ENCODE results near the gene ORAI3.

Gene ORAI3

DNA sequence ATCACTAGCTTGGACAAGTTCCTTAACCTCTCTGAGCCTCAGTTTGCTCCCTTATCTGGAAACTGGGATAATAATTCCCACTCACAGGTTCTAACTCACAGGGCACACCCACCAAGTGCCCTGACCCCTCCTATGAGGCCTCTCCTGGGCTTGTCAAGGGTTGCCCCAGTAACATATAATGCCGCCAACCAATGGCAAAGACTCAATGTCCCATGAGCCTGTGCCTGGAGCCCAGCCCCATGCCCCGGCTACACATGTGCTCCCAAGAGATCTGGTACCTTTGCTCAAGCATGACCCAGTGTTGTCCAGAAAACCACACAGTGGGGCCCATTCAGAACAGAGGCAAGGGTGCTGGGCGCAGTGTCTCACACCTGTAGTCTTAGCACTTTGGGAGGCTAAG, 34.0 kb upstream of the ORAI3 start:
- Histone ChIP-seq H3K27me3 (ENCODE audit: insufficient read depth, low read length) (no peaks in the 10 kb centered on the region), H3K9me3 (ENCODE audit: low read length) (no peaks in the 10 kb centered on the region), H3K4me3 (ENCODE audit: low read length) (no peak overlapping the region), H2AFZ (ENCODE audit: low read depth, low read length) (no peak overlapping the region), H3K36me3 (ENCODE audit: insufficient read depth, low read length) (no peaks in the 10 kb centered on the region), H3K4me1 (ENCODE audit: insufficient read depth, low read length) (no peaks in the 10 kb centered on the region)

DNA sequence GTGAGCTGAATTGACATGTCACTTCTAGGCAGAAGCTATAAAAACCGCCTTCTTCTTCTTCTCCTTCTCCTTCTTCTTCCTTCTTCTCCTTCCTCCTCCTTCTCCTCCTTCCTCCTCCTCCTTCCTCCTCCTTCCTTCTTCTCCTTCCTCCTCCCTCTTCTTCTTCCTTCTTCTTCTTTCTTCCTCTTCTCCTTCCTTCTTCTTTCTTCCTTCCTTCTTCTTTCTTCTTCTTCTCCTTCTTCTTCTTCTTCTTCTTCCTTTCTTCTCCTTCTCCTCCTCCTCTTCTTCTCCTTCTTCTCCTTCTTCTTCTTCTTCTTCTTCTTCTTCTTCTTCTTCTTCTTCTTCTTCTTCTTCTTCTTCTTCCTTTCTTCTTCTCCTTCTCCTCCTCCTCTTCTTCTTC, 30.3 kb upstream of the ORAI3 start:
- Histone ChIP-seq H2AFZ (ENCODE audit: low read depth, low read length) (no peak overlapping the region), H3K4me3 (ENCODE audit: low read length) (no peak overlapping the region), H3K9me3 (ENCODE audit: low read length) (no peaks in the 10 kb centered on the region), H3K27me3 (ENCODE audit: insufficient read depth, low read length) (no peaks in the 10 kb centered on the region), H3K36me3 (ENCODE audit: insufficient read depth, low read length) (no peaks in the 10 kb centered on the region), H3K4me1 (ENCODE audit: insufficient read depth, low read length) (no peaks in the 10 kb centered on the region)

DNA sequence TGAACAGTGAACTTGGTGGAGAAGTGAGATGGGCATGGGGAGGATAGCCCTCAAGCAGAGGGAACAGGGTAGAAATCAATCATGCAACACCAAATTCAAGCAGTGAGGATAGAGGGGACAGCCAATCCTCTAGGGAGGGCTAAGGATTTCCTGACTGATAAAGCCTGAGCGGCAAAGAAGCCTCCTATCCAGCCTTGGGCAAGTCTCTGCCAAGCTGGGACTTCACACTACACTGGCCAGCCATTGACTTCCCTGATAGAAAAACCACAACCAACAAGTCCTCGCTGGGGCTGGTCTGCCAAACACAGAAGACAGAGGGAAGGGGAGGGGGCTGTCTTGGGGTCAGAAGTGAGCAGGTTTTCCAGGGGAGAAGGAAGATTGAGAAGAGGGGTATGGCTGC, 28.0 kb upstream of the ORAI3 start:
- no peak overlapping the region for H2AFZ ChIP-seq (ENCODE audit: low read depth, low read length)
- H3K27me3 ChIP-seq (ENCODE audit: insufficient read depth, low read length), result no peaks in the 10 kb centered on the region
- peaks cover 3% of the 10 kb centered on the region for H3K36me3 ChIP-seq (ENCODE audit: insufficient read depth, low read length)
- peaks cover 15% of the 10 kb centered on the region for H3K4me1 ChIP-seq (ENCODE audit: insufficient read depth, low read length)
- H3K4me3 ChIP-seq (ENCODE audit: low read length), result no peak overlapping the region
- H3K9me3 ChIP-seq (ENCODE audit: low read length), result no peaks in the 10 kb centered on the region

DNA sequence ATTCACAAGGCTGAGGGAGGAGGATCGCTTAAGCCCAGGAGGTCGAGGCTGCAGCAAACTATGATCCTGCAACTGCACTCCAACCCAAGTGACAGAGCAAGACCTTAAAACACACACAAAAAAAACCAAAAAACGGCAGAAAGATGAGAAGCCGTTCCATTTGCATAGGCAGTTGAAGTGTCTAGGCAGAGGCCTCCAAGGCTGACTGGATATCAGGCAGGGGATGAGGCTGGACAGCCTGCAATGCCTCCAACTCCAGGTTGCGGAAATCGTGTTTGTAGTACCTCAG, 27.5 kb upstream of the ORAI3 start:
- Histone ChIP-seq H3K36me3 (ENCODE audit: insufficient read depth, low read length) (peaks cover 4% of the 10 kb centered on the region), H3K4me1 (ENCODE audit: insufficient read depth, low read length) (peaks cover 18% of the 10 kb centered on the region), H3K27me3 (ENCODE audit: insufficient read depth, low read length) (no peaks in the 10 kb centered on the region), H3K4me3 (ENCODE audit: low read length) (no peak overlapping the region), H2AFZ (ENCODE audit: low read depth, low read length) (no peak overlapping the region), H3K9me3 (ENCODE audit: low read length) (no peaks in the 10 kb centered on the region)

DNA sequence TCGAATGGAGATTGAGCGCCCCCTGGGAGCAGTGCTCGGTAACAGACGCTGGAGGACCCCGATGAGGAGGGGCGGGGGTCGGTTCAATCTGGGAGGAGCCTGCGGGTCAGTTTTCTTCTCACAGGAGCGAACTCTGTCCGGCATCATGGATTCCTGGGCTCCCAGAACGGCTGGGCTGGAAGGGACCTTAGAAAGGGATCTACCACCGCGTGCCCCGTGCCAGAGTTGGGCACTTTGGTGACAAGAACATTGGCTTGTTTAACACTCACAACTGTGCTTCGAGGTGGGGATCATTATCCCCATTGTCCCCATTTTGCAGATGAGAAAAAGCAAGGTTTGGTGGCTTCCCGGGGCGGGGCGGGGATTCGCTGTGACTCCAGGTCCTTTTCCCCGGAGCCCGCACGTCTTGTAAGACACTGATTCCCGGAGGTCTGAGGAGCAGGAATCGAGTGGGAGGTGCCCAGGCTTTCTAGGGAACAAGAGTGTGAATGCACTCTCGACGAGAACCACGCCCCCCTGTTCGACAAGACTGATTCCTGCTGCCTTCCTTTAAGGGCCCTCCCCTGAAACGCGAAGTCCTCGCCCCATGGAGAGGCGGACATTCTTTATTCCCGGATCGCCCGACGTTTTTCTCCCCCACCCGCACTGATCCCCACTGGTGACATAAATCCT, 27.0 kb upstream of the ORAI3 start:
- Histone ChIP-seq H3K9me3 (ENCODE audit: low read length) (no peaks in the 10 kb centered on the region), H2AFZ (ENCODE audit: low read depth, low read length) (peak overlapping the region; percentile 31), H3K27me3 (ENCODE audit: insufficient read depth, low read length) (no peaks in the 10 kb centered on the region), H3K4me3 (ENCODE audit: low read length) (peak overlapping the region; percentile 62), H3K36me3 (ENCODE audit: insufficient read depth, low read length) (peaks cover 8% of the 10 kb centered on the region), H3K4me1 (ENCODE audit: insufficient read depth, low read length) (peaks cover 18% of the 10 kb centered on the region)

DNA sequence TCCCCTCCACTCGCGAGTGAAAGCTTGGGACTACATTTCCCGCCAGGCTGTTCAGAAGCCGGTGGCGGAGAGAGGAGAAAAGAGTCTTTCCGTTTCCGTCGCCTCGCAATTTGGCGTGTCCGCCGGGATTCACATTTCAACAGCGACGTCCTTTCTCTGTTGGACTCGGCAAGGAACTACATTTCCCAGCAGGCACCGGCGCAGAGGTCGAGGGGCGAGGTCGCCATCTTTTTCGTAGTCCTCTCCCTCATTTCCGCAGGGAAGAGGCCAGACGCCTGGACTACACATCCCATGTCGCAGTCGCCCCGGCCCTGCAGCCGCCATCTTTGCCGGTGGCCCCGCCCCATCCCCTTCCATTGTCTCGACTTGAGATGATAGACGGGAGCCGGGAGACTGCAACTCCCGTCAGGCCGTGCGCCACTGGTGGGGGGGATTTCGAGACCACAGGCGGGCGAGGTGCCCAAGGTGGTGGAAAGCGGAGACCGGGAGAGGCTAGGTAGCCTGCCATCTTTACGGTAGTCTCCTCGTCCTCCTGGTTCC, 26.4 kb upstream of the ORAI3 start:
- H3K9me3 ChIP-seq (ENCODE audit: low read length), result no peaks in the 10 kb centered on the region
- peaks cover 18% of the 10 kb centered on the region for H3K4me1 ChIP-seq (ENCODE audit: insufficient read depth, low read length)
- peak overlapping the region; percentile 31 for H2AFZ ChIP-seq (ENCODE audit: low read depth, low read length)
- peaks cover 14% of the 10 kb centered on the region for H3K36me3 ChIP-seq (ENCODE audit: insufficient read depth, low read length)
- peak overlapping the region; percentile 62 for H3K4me3 ChIP-seq (ENCODE audit: low read length)
- no peaks in the 10 kb centered on the region for H3K27me3 ChIP-seq (ENCODE audit: insufficient read depth, low read length)

DNA sequence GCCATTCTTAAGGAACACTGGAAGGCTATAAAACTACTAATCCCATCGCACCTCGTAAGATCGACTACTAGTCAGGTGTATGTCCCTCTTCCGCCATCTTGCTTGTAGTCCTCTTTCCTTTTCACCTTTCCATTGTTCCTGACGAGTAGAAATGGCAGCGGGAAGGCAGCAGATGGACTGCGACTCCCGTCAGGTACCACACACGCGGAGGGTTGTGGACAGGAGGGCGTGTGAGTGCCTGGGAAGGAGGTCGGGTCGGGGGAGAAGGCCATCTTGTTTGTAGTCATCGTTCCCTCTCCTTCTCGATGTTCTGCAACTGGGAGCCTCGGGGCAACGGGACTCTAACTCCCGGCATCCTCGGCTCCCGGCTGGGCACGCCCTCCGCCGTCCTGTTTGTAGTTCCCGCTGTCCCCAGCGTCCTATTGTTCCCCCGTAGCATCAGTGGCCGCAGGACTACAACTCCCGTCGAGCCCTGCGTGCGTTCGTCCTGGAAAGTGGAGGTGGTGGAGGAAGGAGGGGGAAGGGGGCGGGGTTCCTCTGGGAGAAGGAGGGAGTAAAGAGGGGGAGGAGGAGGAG, 25.8 kb upstream of the ORAI3 start:
- peaks cover 15% of the 10 kb centered on the region for H3K36me3 ChIP-seq (ENCODE audit: insufficient read depth, low read length)
- H3K27me3 ChIP-seq (ENCODE audit: insufficient read depth, low read length), result no peaks in the 10 kb centered on the region
- no peaks in the 10 kb centered on the region for H3K9me3 ChIP-seq (ENCODE audit: low read length)
- peaks cover 18% of the 10 kb centered on the region for H3K4me1 ChIP-seq (ENCODE audit: insufficient read depth, low read length)
- H3K4me3 ChIP-seq (ENCODE audit: low read length), result peak overlapping the region; percentile 56
- no peak overlapping the region for H2AFZ ChIP-seq (ENCODE audit: low read depth, low read length)

DNA sequence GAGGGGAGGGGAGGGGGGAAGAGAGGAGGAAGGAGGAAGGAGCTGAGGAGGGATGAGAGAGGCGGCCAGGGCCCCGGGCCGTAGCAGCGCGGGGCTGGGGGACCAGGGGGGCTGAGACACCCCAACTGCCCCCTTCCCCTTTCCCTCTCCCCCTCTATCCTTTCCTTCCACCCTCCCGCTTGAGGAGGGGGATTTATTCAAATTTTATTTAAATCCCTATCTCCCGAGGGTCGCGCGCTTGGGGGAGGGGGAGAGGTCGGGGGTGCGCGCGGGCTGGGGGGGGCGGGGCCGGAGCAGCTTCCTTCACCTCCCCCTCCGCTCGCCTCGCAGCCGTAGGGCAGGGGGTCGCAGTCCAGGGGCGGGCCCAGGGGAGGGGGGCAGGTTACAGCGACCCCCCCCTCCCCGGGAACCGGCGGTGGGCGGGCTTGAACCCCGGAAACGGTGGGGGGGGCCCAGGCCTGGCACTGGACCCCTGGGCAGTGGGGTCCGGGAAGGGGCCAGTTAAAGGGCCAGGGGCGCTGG, 25.3 kb upstream of the ORAI3 start, which contains the start of gene FBXL19:
Gene FBXL19, plus strand, starts transcription at position 19 of the 522 bp plus-strand sequence. CDS start 2,183 bp downstream, outside the sequence.
- H3K4me1 ChIP-seq (ENCODE audit: insufficient read depth, low read length), result peaks cover 18% of the 10 kb centered on the region
- H3K36me3 ChIP-seq (ENCODE audit: insufficient read depth, low read length), result peaks cover 20% of the 10 kb centered on the region
- no peaks in the 10 kb centered on the region for H3K27me3 ChIP-seq (ENCODE audit: insufficient read depth, low read length)
- peak within 1 kb of the TSS; percentile 62 for H3K4me3 ChIP-seq (ENCODE audit: low read length)
- H2AFZ ChIP-seq (ENCODE audit: low read depth, low read length), result no peak within 1 kb of the TSS
- no peaks in the 10 kb centered on the region for H3K9me3 ChIP-seq (ENCODE audit: low read length)

DNA sequence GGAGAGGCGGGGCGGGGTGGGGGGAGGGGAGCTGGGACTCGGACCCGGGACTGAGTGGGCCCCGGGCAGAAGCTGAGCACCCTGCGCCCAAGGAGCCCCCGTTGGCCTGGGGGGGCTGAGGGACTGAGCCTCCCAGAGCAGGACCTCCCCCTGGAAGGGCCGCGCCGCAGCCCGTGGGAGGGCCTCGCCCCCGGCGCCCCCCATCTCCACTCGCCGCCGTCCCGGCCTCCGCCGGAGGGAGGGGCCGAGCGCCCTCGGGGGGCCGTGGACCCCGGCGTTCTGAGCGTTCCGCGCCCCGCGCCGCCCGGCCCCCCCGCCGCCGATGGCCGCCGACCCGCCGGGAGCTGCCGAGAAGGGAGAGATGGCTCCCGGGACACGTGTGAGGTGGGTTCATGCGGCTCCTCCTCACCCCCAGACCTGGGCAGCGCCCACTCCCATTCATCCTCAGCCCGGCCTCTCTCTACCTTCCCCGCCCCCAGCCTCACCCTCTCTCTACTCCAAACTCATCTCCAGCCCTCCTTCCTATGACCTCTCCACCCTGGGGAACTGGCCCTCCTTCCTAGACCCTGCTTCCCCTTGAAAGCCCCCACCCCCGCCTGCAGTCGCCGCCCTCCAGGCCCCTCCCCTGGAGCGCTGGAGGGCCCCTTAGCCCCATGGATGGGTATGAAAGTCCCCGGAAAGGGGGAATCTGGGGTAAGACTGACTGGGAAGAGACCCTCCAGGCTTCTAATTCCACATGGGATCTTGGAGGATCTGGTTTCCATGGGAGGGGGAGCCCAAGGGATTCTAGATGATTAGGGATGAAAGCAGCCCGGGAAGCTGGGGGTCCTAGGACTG, 24.6 kb upstream of the ORAI3 start:
- H3K36me3 ChIP-seq (ENCODE audit: insufficient read depth, low read length), result peaks cover 26% of the 10 kb centered on the region

DNA sequence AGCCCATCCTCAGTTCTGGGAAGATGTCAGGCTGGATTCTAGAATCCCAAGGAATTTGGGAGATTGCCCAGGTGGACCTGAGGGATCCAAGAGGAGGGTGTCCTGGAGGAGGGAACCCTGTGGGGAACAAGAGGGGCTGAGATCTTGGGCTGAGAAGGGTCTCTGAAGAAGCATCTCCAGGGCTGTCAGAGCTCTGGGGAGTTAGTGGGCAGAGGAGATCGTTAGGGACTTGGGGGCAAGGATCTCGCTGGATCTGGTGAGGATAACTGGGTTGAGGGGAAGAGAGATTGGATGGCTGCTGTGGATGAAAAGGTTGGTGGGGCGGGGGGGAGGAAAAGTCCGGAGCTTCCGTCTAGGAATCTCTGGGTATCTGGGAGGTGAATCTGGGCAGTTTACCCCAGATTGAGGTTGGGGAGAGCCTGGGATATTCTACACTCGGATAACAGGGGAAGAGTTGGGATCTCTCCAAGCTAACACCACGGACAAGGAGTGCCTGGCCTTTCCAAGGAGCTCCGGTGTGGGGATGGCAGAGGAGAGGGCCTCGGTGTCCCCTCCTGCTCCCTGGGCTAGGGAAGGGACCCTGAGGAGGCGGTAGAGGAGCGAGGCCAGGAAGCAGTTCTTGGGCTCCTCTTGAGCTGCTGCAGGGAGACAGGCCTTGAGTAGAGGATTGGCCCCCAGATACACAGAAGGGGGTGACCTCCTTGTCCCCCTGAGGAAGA, 23.8 kb upstream of the ORAI3 start:
- Histone ChIP-seq H3K36me3 (ENCODE audit: insufficient read depth, low read length) (peaks cover 30% of the 10 kb centered on the region), H3K4me3 (ENCODE audit: low read length) (peak overlapping the region; percentile 56), H3K9me3 (ENCODE audit: low read length) (no peaks in the 10 kb centered on the region), H2AFZ (ENCODE audit: low read depth, low read length) (no peak overlapping the region), H3K27me3 (ENCODE audit: insufficient read depth, low read length) (no peaks in the 10 kb centered on the region), H3K4me1 (ENCODE audit: insufficient read depth, low read length) (peaks cover 18% of the 10 kb centered on the region)

More for the DNA sequence above, 24.6 kb upstream of the ORAI3 start:
- Histone ChIP-seq H2AFZ (ENCODE audit: low read depth, low read length) (no peak overlapping the region), H3K9me3 (ENCODE audit: low read length) (no peaks in the 10 kb centered on the region), H3K4me3 (ENCODE audit: low read length) (peak overlapping the region; percentile 56), H3K4me1 (ENCODE audit: insufficient read depth, low read length) (peaks cover 18% of the 10 kb centered on the region), H3K27me3 (ENCODE audit: insufficient read depth, low read length) (no peaks in the 10 kb centered on the region)

DNA sequence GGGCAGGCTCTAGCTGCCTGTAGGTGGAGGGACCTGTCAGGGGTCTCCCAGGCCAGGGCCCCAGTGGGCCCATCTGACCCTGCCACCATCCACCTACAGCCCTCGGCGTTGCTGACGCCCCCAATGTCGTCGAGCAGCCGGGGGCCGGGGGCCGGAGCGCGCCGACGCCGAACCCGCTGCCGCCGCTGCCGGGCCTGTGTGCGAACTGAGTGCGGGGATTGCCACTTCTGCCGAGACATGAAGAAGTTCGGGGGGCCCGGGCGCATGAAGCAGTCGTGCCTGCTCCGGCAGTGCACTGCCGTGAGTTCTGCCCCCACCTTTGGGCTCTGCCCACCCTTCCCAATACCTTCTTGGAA, 23.3 kb upstream of the ORAI3 start:
- H3K4me3 ChIP-seq (ENCODE audit: low read length), result no peak overlapping the region
- H2AFZ ChIP-seq (ENCODE audit: low read depth, low read length), result no peak overlapping the region

DNA sequence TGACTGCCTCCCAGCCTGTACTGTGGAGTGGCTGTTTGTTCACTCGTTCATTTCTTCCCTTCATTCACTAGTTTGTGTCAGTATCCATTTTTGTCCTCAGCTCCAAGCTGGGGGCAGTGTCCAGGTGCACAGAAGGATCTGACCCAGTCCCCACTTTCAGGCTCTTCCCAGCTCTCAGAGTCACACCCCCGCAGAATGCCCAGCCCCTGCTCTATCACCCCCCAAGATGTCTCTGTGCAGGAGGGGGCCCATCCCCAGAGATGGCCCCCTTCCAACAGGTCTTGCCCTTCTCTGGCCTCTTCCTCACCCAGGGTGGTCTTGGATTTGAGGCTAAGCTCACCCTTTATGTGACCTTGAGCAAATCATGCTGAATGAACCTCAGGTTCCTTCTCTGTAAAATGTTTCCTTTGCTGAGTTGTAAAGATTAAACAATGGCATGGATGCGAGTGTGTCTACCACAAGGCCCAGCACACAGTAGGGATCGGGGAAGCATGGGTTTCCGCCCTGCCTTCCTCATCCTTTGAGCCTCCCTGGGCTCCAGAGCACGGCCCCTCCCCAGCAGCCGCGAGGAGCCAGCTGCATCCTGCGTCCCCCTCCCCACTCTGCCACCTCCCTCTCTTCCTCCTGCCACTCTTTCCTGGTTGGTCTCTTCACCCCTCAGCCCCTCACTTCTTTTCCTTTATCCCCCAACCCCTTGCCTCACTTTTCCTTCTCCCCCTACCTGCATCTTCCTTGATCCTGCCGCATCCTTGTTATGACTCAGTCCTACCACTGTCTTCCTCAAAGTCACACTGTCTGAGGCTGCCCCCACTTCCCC, 22.7 kb upstream of the ORAI3 start:
- no peaks in the 10 kb centered on the region for H3K9me3 ChIP-seq (ENCODE audit: low read length)
- H3K4me1 ChIP-seq (ENCODE audit: insufficient read depth, low read length), result peaks cover 18% of the 10 kb centered on the region
- no peaks in the 10 kb centered on the region for H3K27me3 ChIP-seq (ENCODE audit: insufficient read depth, low read length)
- H3K4me3 ChIP-seq (ENCODE audit: low read length), result no peak overlapping the region
- H3K36me3 ChIP-seq (ENCODE audit: insufficient read depth, low read length), result peaks cover 41% of the 10 kb centered on the region
- H2AFZ ChIP-seq (ENCODE audit: low read depth, low read length), result no peak overlapping the region

More for the DNA sequence above, 23.3 kb upstream of the ORAI3 start:
- Histone ChIP-seq H3K36me3 (ENCODE audit: insufficient read depth, low read length) (peaks cover 35% of the 10 kb centered on the region), H3K27me3 (ENCODE audit: insufficient read depth, low read length) (no peaks in the 10 kb centered on the region), H3K9me3 (ENCODE audit: low read length) (no peaks in the 10 kb centered on the region), H3K4me1 (ENCODE audit: insufficient read depth, low read length) (peaks cover 18% of the 10 kb centered on the region)
